CD4-positive, alpha-beta T cell (primary cell): ENCODE measurements around the gene ARHGAP26. TPM values are rescaled to one million over a fixed set of nuclear protein-coding genes. Genes with fewer than 3 reads are reported as not detected.

Source experiments
- ATAC-seq: fragments of 200-7000 bp; cut with Tn5 transposase; one replicate; pipeline ENCODE4 v1.10.0; 2022; ENCODE audit warnings: mild to moderate bottlenecking; ENCODE audit not compliant: poor library complexity
- CTCF ChIA-PET: fragments of 350-600 bp; sonication (Branson Sonifier 250); formaldehyde crosslinking; loops from one replicate; lab custom pipeline; 2021; ENCODE audit warnings: antibody characterized with exemption, inconsistent platforms; lab: Charles Lee
- POLR2A ChIA-PET: fragments of 350-600 bp; sonication (Branson Sonifier 250); formaldehyde crosslinking; loops from one replicate; lab custom pipeline; 2021; ENCODE audit warnings: antibody characterized with exemption, inconsistent platforms; lab: Charles Lee
- DNase-seq, 14 experiments: peaks; one replicate each; pipeline ENCODE4 v3.0.0-alpha.2; 2013 to 2020; ENCODE audit warnings: mixed read lengths in 2 of 14
- H3K27ac ChIP-seq, 2 donors: one replicate each; pipeline versions ENCODE4 v1.5.1 to v1.7.0; 2013; ENCODE audit warnings: low read length in 2 of 2, low read depth in 1 of 2, mild to moderate bottlenecking in 1 of 2
- H3K27me3 ChIP-seq, 2 experiments: 1 replicate in 1 of 2; 2 replicates in 1 of 2; pipeline versions ENCODE4 v1.6.1 to v1.7.0; 2013; ENCODE audit warnings: low read length in 2 of 2, control low read depth in 1 of 2, mild to moderate bottlenecking in 1 of 2, moderate library complexity in 1 of 2; ENCODE audit not compliant: insufficient read depth in 2 of 2, control insufficient read depth in 1 of 2
- H3K36me3 ChIP-seq: one replicate; pipeline ENCODE4 v1.6.1; 2013; ENCODE audit warnings: low read length, control low read depth; ENCODE audit not compliant: insufficient read depth
- H3K4me1 ChIP-seq: one replicate; pipeline ENCODE4 v1.6.1; 2013; ENCODE audit warnings: low read length, control low read depth; ENCODE audit not compliant: insufficient read depth
- H3K4me3 ChIP-seq: one replicate; pipeline ENCODE4 v1.5.1; 2013; ENCODE audit warnings: mild to moderate bottlenecking, low read length, moderate library complexity
- H3K9me3 ChIP-seq, 2 experiments: 1 replicate in 1 of 2; 2 replicates in 1 of 2; pipeline versions ENCODE4 v1.6.1 to v1.7.0; 2013; ENCODE audit warnings: low read length in 2 of 2, mild to moderate bottlenecking in 2 of 2, control low read depth in 1 of 2, moderate library complexity in 1 of 2; ENCODE audit not compliant: control insufficient read depth in 1 of 2, insufficient read depth in 1 of 2
- H3K27ac Mint-ChIP-seq: one replicate; pipeline ENCODE4 v1.8.0; 2020; ENCODE audit warnings: mixed read lengths
- H3K27me3 Mint-ChIP-seq: one replicate; pipeline ENCODE4 v1.8.0; 2021; ENCODE audit warnings: mixed read lengths
- H3K36me3 Mint-ChIP-seq: one replicate; pipeline ENCODE4 v1.8.0; 2021; ENCODE audit warnings: low read depth, mixed read lengths
- H3K4me1 Mint-ChIP-seq: one replicate; pipeline ENCODE4 v1.8.0; 2021; ENCODE audit warnings: low read depth, mixed read lengths
- H3K4me3 Mint-ChIP-seq: one replicate; pipeline ENCODE4 v1.8.0; 2020; ENCODE audit warnings: mild to moderate bottlenecking, mixed read lengths
- H3K9me3 Mint-ChIP-seq: one replicate; pipeline ENCODE4 v1.8.0; 2020; ENCODE audit warnings: mixed read lengths
- CTCF ChIP-seq: fragments of 200-600 bp; IDR thresholded peaks from one replicate; pipeline ENCODE4 v1.8.0; 2022; ENCODE audit warnings: antibody characterized with exemption, mild to moderate bottlenecking
- intact Hi-C, 2 experiments: fragments of 100-400 bp; cut with DNase I in 1 of 2; cut with micrococcal nuclease in 1 of 2; formaldehyde crosslinking; loops; one replicate each; pipeline versions ENCODE4 v1.15.1 to v1.9.0; 2023 to 2025; cut with DNase I, micrococcal nuclease
- total RNA-seq, 174 experiments: library from RNA in 2 of 174; stranded (reverse) in 2 of 174; gene quantifications; one replicate each; pipeline ENCODE4 v1.2.3 and lab custom pipeline; 2021 to 2026

The ARHGAP26 gene
- total RNA-seq, 2 experiments from 2014 or later: 24.9 to 27.3 TPM

GRCh38 chr5:143176048-143176447 lies 405.9 kb downstream of the ARHGAP26 start:
- Histone ChIP-seq H3K27ac (no peak overlapping the region), H3K4me3 (no peak overlapping the region), H3K4me1 (no peaks in the 10 kb centered on the region), H3K9me3 (no peaks in the 10 kb centered on the region), H3K27me3 (no peaks in the 10 kb centered on the region), H3K36me3 (no peaks in the 10 kb centered on the region)
- ChIA-PET POLR2A (no interaction called here), CTCF (no interaction called here)
- no peak for TF ChIP-seq CTCF
- ATAC-seq: no peak
- Mint-ChIP-seq H3K4me3 (no peak overlapping the region), H3K4me1 (peaks cover 12% of the 10 kb centered on the region), H3K9me3 (no peaks in the 10 kb centered on the region), H3K36me3 (peaks cover 14% of the 10 kb centered on the region), H3K27me3 (no peaks in the 10 kb centered on the region), H3K27ac (no peak overlapping the region)
- DNase-seq: no peak
- intact Hi-C loops: no loop called here

DNA sequence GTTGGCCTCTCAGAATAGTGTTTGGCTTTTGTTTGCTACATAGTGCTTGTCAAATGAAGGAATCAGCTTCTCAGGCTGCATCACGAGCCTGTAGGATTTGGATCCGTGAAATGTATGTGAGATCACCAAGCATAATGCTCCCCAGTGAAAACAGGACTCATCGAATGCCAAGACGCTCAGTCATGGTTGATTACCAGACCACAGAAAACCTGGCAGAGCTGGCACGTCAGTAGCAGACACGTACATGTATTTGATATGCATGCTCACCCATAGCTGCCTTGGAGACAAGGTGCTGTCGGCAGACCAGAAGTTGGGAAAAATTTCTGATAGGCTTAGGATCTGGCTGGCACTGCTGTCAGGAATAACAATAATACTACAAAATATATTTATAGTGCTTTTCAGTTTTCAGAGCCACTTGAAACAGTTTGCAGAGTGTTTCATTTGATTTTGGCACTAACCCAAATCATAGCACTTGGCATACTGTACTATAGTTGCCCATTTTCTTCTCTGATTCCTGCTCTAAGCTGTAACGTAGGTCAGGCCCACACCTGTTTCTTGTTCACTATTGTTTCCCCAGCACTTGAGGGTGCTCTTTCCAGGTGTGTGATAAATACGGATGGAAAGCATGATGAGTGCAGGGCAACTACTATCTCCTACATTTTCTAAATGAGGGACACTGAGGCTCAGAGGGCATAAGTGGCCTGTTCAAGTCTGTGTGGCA lies 407.2 kb downstream of the ARHGAP26 start:
- H3K4me3 Mint-ChIP-seq: no peak overlapping the region
- H3K36me3 Mint-ChIP-seq: peaks cover 14% of the 10 kb centered on the region
- H3K4me1 Mint-ChIP-seq: peaks cover 23% of the 10 kb centered on the region
- Histone ChIP-seq H3K4me3 (no peak overlapping the region), H3K36me3 (no peaks in the 10 kb centered on the region), H3K27me3 (no peaks in the 10 kb centered on the region), H3K9me3 (no peaks in the 10 kb centered on the region), H3K27ac (no peak overlapping the region), H3K4me1 (no peaks in the 10 kb centered on the region)
- ChIA-PET POLR2A (no interaction called here), CTCF (interaction anchor here (0.6 to 1.1 kb wide), 2 partner anchors 174 to 311 kb away, joined by 3 read pairs; no protein-coding TSS in a partner anchor)
- no peak overlapping the region for H3K27ac Mint-ChIP-seq
- ATAC-seq (no peak), DNase-seq (no peak)
- TF ChIP-seq CTCF: no peak
- H3K27me3 Mint-ChIP-seq: no peaks in the 10 kb centered on the region
- intact Hi-C loops: no loop called here
- H3K9me3 Mint-ChIP-seq: no peaks in the 10 kb centered on the region

DNA sequence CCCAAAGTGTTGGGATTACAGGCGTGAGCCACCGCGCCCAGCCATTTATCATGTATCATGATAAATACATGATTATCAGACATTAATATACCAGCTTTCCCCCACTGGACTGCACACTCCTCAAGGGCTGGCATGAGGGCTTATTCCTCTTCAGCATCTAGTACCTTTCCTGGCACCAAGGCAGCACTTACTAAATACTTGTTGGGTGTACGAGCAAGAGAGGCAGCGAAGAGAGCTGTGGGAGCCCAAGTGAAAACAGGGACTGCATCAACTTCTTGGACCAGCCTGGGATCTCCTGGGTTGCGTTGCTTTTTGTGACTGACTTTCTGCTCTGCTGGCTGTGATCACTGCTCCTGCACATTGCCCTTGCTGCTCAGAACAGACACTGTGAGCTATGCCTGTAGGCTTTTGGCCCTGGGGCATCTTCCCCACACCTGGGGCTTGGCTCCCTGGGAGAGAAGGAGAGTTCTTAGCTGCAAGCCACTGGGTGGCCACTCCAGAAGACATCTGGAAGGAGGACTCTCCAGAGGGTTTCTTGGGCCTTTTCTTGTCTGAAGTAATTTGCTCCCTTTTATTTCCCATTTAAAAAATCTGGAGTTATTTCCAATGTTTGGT lies 409.1 kb downstream of the ARHGAP26 start:
- no peak overlapping the region for H3K4me3 Mint-ChIP-seq
- no peaks in the 10 kb centered on the region for H3K27me3 Mint-ChIP-seq
- H3K27ac Mint-ChIP-seq: no peak overlapping the region
- DNase-seq (no peak), ATAC-seq (no peak)
- no peak for TF ChIP-seq CTCF
- H3K36me3 ChIP-seq: no peaks in the 10 kb centered on the region
- H3K4me1 Mint-ChIP-seq: peaks cover 34% of the 10 kb centered on the region
- ChIA-PET POLR2A (no interaction called here), CTCF (no interaction called here)
- H3K4me1 ChIP-seq: peaks cover 6% of the 10 kb centered on the region
- no peak overlapping the region for H3K4me3 ChIP-seq
- H3K36me3 Mint-ChIP-seq: peaks cover 14% of the 10 kb centered on the region
- no peaks in the 10 kb centered on the region for H3K27me3 ChIP-seq
- intact Hi-C loops: no loop called here
- no peaks in the 10 kb centered on the region for H3K9me3 Mint-ChIP-seq
- no peaks in the 10 kb centered on the region for H3K9me3 ChIP-seq
- H3K27ac ChIP-seq: no peak overlapping the region
